PC-3 (cell line): Measurements from ENCODE around the gene PIGV. TPM values are rescaled to one million over a fixed set of nuclear protein-coding genes. Genes with fewer than 3 reads are reported as not detected.

ENCODE experiments used
- ATAC-seq: fragments of 200-7000 bp; cut with Tn5 transposase; 2 replicates; pipeline ENCODE4 v1.9.1; 2020; ENCODE audit warnings: mild to moderate bottlenecking, moderate library complexity
- BruUV-seq: library from RNA; stranded (reverse); fragments of 400-500 nt; replicated peaks from 2 replicates; lab custom pipeline; 2021; lab: Mats Ljungman, UMichigan
- CTCF ChIA-PET: fragments of 300-600 bp; sonication (Branson Sonifier 250); formaldehyde crosslinking; loops from one replicate; lab custom pipeline; 2022; ENCODE audit warnings: antibody characterized with exemption; lab: Charles Lee
- POLR2A ChIA-PET: fragments of 300-600 bp; sonication (Branson Sonifier 250); formaldehyde crosslinking; loops from one replicate; lab custom pipeline; 2022; ENCODE audit warnings: antibody characterized with exemption; ENCODE audit not compliant: unreplicated experiment; lab: Charles Lee
- DNase-seq: peaks from one replicate; pipeline ENCODE4 v3.0.0-alpha.2; 2015
- H2AFZ ChIP-seq: fragments of 300-600 bp; sonication (generic); 2 replicates; pipeline ENCODE4 v1.6.0; 2016; ENCODE audit warnings: antibody characterized with exemption, low read length
- H3F3A ChIP-seq: fragments of 300-600 bp; sonication (generic); one replicate; pipeline ENCODE4 v1.6.0; 2017; ENCODE audit warnings: antibody characterized with exemption, low read length, control low read depth, mild to moderate bottlenecking; ENCODE audit not compliant: unreplicated experiment
- H3K27ac ChIP-seq: fragments of 300-600 bp; sonication (generic); 2 replicates; pipeline ENCODE4 v1.5.1; 2016; ENCODE audit warnings: mild to moderate bottlenecking, low read length
- H3K27me3 ChIP-seq: fragments of 300-600 bp; sonication (generic); 2 replicates; pipeline ENCODE4 v1.6.1; 2016; ENCODE audit warnings: low read length, mixed read lengths
- H3K36me3 ChIP-seq: fragments of 300-600 bp; sonication (generic); 2 replicates; pipeline ENCODE4 v1.6.1; 2016; ENCODE audit warnings: low read depth, mixed run types, low read length, mixed read lengths
- H3K4me1 ChIP-seq: fragments of 300-600 bp; sonication (generic); 2 replicates; pipeline ENCODE4 v1.5.1; 2016; ENCODE audit warnings: low read length; ENCODE audit not compliant: insufficient read depth
- H3K4me2 ChIP-seq: fragments of 300-600 bp; sonication (generic); 2 replicates; pipeline ENCODE4 v1.6.0; 2016; ENCODE audit warnings: low read length
- H3K4me3 ChIP-seq: fragments of 300-600 bp; sonication (generic); 2 replicates; pipeline ENCODE4 v1.5.1; 2016; ENCODE audit warnings: mild to moderate bottlenecking, low read length, mixed read lengths
- H3K79me2 ChIP-seq: fragments of 300-600 bp; sonication (generic); 2 replicates; pipeline ENCODE4 v1.6.1; 2017; ENCODE audit warnings: low read length, mixed read lengths
- H3K9ac ChIP-seq: fragments of 300-600 bp; sonication (generic); 2 replicates; pipeline ENCODE4 v1.6.0; 2016; ENCODE audit warnings: mild to moderate bottlenecking, low read length
- H3K9me2 ChIP-seq: fragments of 300-600 bp; sonication (generic); replicated peaks from 2 replicates; pipeline ENCODE4 v1.6.1; 2016; ENCODE audit warnings: mixed run types, low read length, mixed read lengths
- H3K9me3 ChIP-seq: fragments of 300-600 bp; sonication (generic); 2 replicates; pipeline ENCODE4 v1.6.1; 2016; ENCODE audit warnings: low read length, mixed read lengths
- H4K20me1 ChIP-seq: fragments of 300-600 bp; sonication (generic); 2 replicates; pipeline ENCODE4 v1.6.1; 2016; ENCODE audit warnings: low read length, mixed read lengths
- CTCF ChIP-seq: fragments of 300-600 bp; sonication (generic); conservative IDR thresholded peaks from 2 replicates; pipeline ENCODE4 v1.5.1; 2017; ENCODE audit warnings: antibody characterized with exemption, low read depth, mild to moderate bottlenecking, low read length
- EZH2 ChIP-seq: fragments of 300-600 bp; sonication (generic); IDR thresholded peaks from one replicate; pipeline ENCODE4 v1.6.1; 2017; ENCODE audit warnings: antibody characterized with exemption, mild to moderate bottlenecking, low read length; ENCODE audit not compliant: unreplicated experiment
- EZH2phosphoT487 ChIP-seq: fragments of 300-600 bp; sonication (generic); IDR thresholded peaks from 2 replicates; pipeline ENCODE4 v1.6.1; 2018; ENCODE audit warnings: mild to moderate bottlenecking, antibody characterized with exemption, low read length, borderline replicate concordance
- intact Hi-C: fragments of 100-400 bp; cut with micrococcal nuclease; formaldehyde crosslinking; loops from 2 replicates; pipeline ENCODE4 v1.9.0; 2023
- total RNA-seq: library from RNA; depleted of rRNA; stranded (reverse); fragments of >200 nt; gene quantifications from 2 replicates; pipeline ENCODE4 v1.2.3, GENCODE V29; 2014

Gene PIGV
- total RNA-seq, 1 experiment from 2014 or later: 6.0 TPM

GRCh38 chr1:26789931-26790330, 2.2 kb downstream of the PIGV start:
- H3K4me1 ChIP-seq: peaks cover 36% of the 10 kb centered on the region
- H2AFZ ChIP-seq: no peak overlapping the region
- no peak overlapping the region for H3K9ac ChIP-seq
- CTCF ChIA-PET: interaction anchor here (2.4 kb wide), 1 partner anchor 112 kb away, joined by 44 read pairs; no protein-coding TSS in a partner anchor
- H3K79me2 ChIP-seq: peaks cover 8% of the 10 kb centered on the region; the same call in 1 of the 2 replicates
- H3K27me3 ChIP-seq: no peaks in the 10 kb centered on the region
- H3K4me3 ChIP-seq: no peak overlapping the region
- TF ChIP-seq EZH2phosphoT487 (no peak), CTCF (no peak), EZH2 (no peak)
- no peaks in the 10 kb centered on the region for H3K9me2 ChIP-seq
- POLR2A ChIA-PET: interaction anchor here (0.6 kb wide), 1 partner anchor 205 kb away, joined by 3 read pairs; no protein-coding TSS in a partner anchor
- no peaks in the 10 kb centered on the region for H3K36me3 ChIP-seq
- DNase-seq (no peak), ATAC-seq (no peak)
- no peaks in the 10 kb centered on the region for H3K9me3 ChIP-seq
- H3K27ac ChIP-seq: no peak overlapping the region
- no peak overlapping the region for H3K4me2 ChIP-seq
- peaks cover 4% of the 10 kb centered on the region for H3F3A ChIP-seq
- no TSS peak for BruUV-seq
- intact Hi-C loops: loop anchor here (1.0 to 5.0 kb wide), 4 partner anchors 72 to 188 kb away; partner anchors contain the start of gene SFN
- no peaks in the 10 kb centered on the region for H4K20me1 ChIP-seq

GRCh38 chr1:26790551-26790953, 2.8 kb downstream of the PIGV start:
- POLR2A ChIA-PET: interaction anchor here (0.5 to 0.6 kb wide), 2 partner anchors 152 to 206 kb away, joined by 3 read pairs; no protein-coding TSS in a partner anchor
- no TSS peak for BruUV-seq
- H3F3A ChIP-seq: peaks cover 4% of the 10 kb centered on the region
- no peak overlapping the region for H3K9ac ChIP-seq
- DNase-seq (no peak), ATAC-seq (no peak)
- TF ChIP-seq EZH2 (no peak), EZH2phosphoT487 (no peak), CTCF (no peak)
- H3K9me2 ChIP-seq: no peaks in the 10 kb centered on the region
- H3K36me3 ChIP-seq: no peaks in the 10 kb centered on the region
- peaks cover 36% of the 10 kb centered on the region for H3K4me1 ChIP-seq
- H3K9me3 ChIP-seq: no peaks in the 10 kb centered on the region
- intact Hi-C loops: no loop called here
- no peaks in the 10 kb centered on the region for H4K20me1 ChIP-seq
- H3K4me3 ChIP-seq: no peak overlapping the region
- no peak overlapping the region for H2AFZ ChIP-seq
- H3K4me2 ChIP-seq: no peak overlapping the region
- H3K27me3 ChIP-seq: no peaks in the 10 kb centered on the region
- CTCF ChIA-PET: interaction anchor here (0.6 to 2.4 kb wide), 2 partner anchors 113 to 115 kb away, joined by 4 to 44 read pairs; no protein-coding TSS in a partner anchor
- no peak overlapping the region for H3K27ac ChIP-seq
- peaks cover 8% of the 10 kb centered on the region; the same call in 1 of the 2 replicates for H3K79me2 ChIP-seq

DNA sequence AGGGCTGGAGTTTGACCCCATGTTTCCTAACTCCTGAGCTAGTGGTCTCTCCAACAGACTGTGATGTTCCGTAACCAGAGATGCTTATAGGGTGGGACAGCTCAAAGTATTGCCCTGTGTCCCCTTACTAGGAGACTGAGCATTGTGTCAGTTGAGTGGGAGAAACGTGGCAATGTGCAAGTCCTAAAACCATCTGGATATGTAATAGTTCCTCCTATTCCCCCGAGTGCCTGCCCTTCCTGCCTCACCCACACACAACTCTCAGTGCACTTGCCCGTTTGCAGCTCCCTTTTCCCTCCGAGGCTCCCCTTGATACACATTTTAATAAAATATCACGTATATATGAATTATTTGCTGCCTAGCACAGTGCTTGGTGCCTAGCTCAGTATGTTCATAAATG, 3.4 kb downstream of the PIGV start:
- H3K9ac ChIP-seq: no peak overlapping the region
- DNase-seq: no peak
- no peaks in the 10 kb centered on the region for H4K20me1 ChIP-seq
- ChIA-PET POLR2A (no interaction called here), CTCF (no interaction called here)
- ATAC-seq: no peak
- TF ChIP-seq CTCF (no peak), EZH2phosphoT487 (no peak), EZH2 (no peak)
- peaks cover 8% of the 10 kb centered on the region; the same call in 1 of the 2 replicates for H3K79me2 ChIP-seq
- no peaks in the 10 kb centered on the region for H3K9me3 ChIP-seq
- no peaks in the 10 kb centered on the region for H3K27me3 ChIP-seq
- no peak overlapping the region for H3K27ac ChIP-seq
- intact Hi-C loops: no loop called here
- H2AFZ ChIP-seq: no peak overlapping the region
- H3F3A ChIP-seq: peaks cover 4% of the 10 kb centered on the region
- H3K9me2 ChIP-seq: no peaks in the 10 kb centered on the region
- BruUV-seq: no TSS peak
- H3K4me3 ChIP-seq: no peak overlapping the region
- no peak overlapping the region for H3K4me2 ChIP-seq
- peaks cover 30% of the 10 kb centered on the region for H3K4me1 ChIP-seq
- no peaks in the 10 kb centered on the region for H3K36me3 ChIP-seq
